IPS DF 6.9 (cell line): ENCODE measurements around the gene RAPGEF4.

ENCODE experiments used
- DNase-seq: peaks from one replicate; pipeline ENCODE4 v3.0.0-alpha.2; 2013; ENCODE audit warnings: low read depth, low spot score
- H3K27ac ChIP-seq: one replicate; pipeline ENCODE4 v1.5.1; 2013; ENCODE audit warnings: low read length, control low read depth
- H3K27me3 ChIP-seq: 2 replicates; pipeline ENCODE4 v1.6.1; 2013; ENCODE audit warnings: mild to moderate bottlenecking, low read length; ENCODE audit not compliant: control insufficient read depth, insufficient read depth
- H3K36me3 ChIP-seq: 2 replicates; pipeline ENCODE4 v1.6.1; 2013; ENCODE audit warnings: low read length; ENCODE audit not compliant: control insufficient read depth, insufficient read depth
- H3K4me1 ChIP-seq: 2 replicates; pipeline ENCODE4 v1.6.1; 2013; ENCODE audit warnings: low read length; ENCODE audit not compliant: control insufficient read depth, insufficient read depth
- H3K4me3 ChIP-seq: 2 replicates; pipeline ENCODE4 v1.5.1; 2013; ENCODE audit warnings: mild to moderate bottlenecking, low read length
- H3K9me3 ChIP-seq: 2 replicates; pipeline ENCODE4 v1.6.1; 2013; ENCODE audit warnings: low read length, inconsistent platforms; ENCODE audit not compliant: control insufficient read depth, insufficient read depth
- WGBS: extraction: QIAGEN DNeasy Blood & Tissue Kit; methylation state at CpG from one replicate; pipeline ENCODE4 v1.1.7; 2013; ENCODE audit warnings: mixed read lengths, missing lambda C conversion rate; ENCODE audit not compliant: insufficient read length, insufficient coverage; 5-methylcytosine and 5-hydroxymethylcytosine counted together

Gene RAPGEF4

DNA sequence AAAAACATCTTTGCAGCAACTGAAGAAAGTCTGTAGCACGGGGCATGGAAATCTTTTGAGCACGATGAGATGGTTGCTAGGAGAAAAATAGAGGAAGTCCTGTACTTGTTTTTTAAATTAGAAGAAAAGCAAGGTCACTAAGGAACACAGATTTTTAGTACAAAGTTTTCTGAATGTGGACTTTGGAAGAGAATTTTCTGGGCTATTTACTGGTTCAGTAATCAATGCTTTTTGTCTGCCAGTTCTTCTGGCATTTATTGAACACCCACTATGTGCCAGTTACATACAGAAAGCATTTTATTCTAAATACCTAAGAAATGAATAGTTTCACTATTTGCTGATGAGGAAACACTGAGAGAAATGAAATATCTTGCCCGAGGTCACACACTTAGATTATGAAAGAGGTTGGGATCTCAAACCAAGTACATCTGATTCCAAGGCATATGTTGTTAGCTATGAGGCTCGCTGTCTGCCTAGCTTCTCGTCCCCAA lies 324.4 kb downstream of the RAPGEF4 start:
- H3K27ac ChIP-seq = no peak overlapping the region
- no peaks in the 10 kb centered on the region for H3K9me3 ChIP-seq
- no CpG with 5 or more reads among the region's 5 CpGs for WGBS
- no peak for DNase-seq
- no peak overlapping the region for H3K4me3 ChIP-seq
- H3K27me3 ChIP-seq = no peaks in the 10 kb centered on the region
- H3K36me3 ChIP-seq = no peaks in the 10 kb centered on the region
- no peaks in the 10 kb centered on the region for H3K4me1 ChIP-seq

DNA sequence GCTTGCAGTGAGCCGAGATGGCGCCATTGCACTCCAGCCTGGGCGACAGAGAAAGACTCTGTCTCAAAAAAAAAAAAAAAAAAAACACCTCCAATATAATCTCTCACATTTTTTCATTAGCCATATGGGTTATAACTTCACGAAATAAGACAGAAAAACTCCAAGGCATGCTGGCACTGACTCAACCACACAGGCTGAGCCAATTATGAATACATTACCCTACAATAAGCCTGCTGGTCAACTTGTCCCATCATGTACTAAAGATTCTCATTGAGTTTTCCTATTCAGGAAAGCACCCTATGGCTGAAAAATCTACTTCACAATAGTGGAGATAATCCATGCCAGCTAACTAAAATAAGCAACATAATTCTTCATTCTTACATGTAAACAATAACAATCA lies 327.2 kb downstream of the RAPGEF4 start:
- Histone ChIP-seq H3K27ac (no peak overlapping the region), H3K4me3 (no peak overlapping the region), H3K9me3 (no peaks in the 10 kb centered on the region), H3K4me1 (no peaks in the 10 kb centered on the region), H3K36me3 (no peaks in the 10 kb centered on the region), H3K27me3 (no peaks in the 10 kb centered on the region)
- no CpG with 5 or more reads among the region's 4 CpGs for WGBS
- no peak for DNase-seq

- Histone ChIP-seq H3K27ac (no peak overlapping the region), H3K9me3 (no peaks in the 10 kb centered on the region), H3K4me3 (no peak overlapping the region), H3K36me3 (no peaks in the 10 kb centered on the region), H3K27me3 (no peaks in the 10 kb centered on the region), H3K4me1 (no peaks in the 10 kb centered on the region)
- no CpG with 5 or more reads among the region's 4 CpGs for WGBS
- DNase-seq = no peak
Observed at GRCh38 chr2:173064151-173064805, 328.6 kb downstream of the RAPGEF4 start.

DNA sequence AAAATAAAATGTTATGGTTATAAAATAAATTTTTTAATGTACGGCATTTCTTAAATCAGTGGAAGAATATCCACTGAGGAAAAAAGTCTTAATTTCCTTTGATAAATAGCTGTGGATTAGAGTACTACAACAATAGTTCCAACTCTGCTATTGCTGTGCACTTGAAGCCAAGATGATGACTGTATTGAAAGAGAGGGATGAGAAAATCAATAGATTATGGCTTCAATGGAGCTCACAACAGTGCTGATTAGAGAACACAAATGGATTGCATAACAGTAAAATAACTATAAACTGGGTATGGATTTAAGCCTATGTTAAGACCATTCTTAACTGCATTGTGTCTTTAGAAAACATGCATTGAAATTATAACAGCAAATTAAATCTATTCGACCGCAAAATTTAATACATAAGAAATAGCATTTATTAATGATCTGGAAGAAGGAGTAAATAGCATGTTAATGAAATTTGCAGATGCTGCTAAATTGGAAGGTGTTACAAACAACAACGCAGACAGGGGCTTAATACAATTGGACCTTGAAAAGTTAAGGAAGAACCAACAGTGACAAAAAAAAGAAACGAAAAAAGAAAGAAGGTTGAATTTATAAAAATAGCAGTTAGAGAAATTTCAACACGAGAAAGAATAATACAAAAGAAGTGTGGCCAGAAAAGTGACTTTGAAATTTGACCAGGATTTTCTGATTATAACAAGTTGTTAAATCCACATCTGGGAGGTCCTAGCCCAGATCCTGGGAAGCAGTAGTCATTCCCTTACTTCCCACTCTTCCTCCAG lies 331.4 kb downstream of the RAPGEF4 start:
- DNase-seq = no peak
- H3K4me3 ChIP-seq = no peak overlapping the region
- H3K27ac ChIP-seq = no peak overlapping the region
- no peaks in the 10 kb centered on the region for H3K4me1 ChIP-seq
- H3K36me3 ChIP-seq = no peaks in the 10 kb centered on the region
- no peaks in the 10 kb centered on the region for H3K27me3 ChIP-seq
- H3K9me3 ChIP-seq = no peaks in the 10 kb centered on the region
- WGBS = 100% methylated on average over 3 of the region's 6 CpGs

GRCh38 chr2:173075056-173075780 lies 339.6 kb downstream of the RAPGEF4 start:
- no peak overlapping the region for H3K27ac ChIP-seq
- DNase-seq = no peak

GRCh38 chr2:173075781-173076580 lies 340.3 kb downstream of the RAPGEF4 start, which contains the start of gene MAP3K20:
TSS of gene MAP3K20 (plus strand) at chr2:173075846. CDS start at chr2:173091032, 15,186 bp downstream.
- H3K36me3 ChIP-seq = no peaks in the 10 kb centered on the region
- no peak within 1 kb of the TSS for H3K27ac ChIP-seq
- no peak for DNase-seq
- WGBS = no CpG with 5 or more reads among the region's 106 CpGs
- H3K27me3 ChIP-seq = no peaks in the 10 kb centered on the region
- H3K4me1 ChIP-seq = no peaks in the 10 kb centered on the region
- H3K4me3 ChIP-seq = peak within 1 kb of the TSS; percentile 88; the same call in 1 of the 2 replicates
- no peaks in the 10 kb centered on the region for H3K9me3 ChIP-seq

More at GRCh38 chr2:173075056-173075780, 339.6 kb downstream of the RAPGEF4 start:
- H3K27me3 ChIP-seq = no peaks in the 10 kb centered on the region
- H3K4me1 ChIP-seq = no peaks in the 10 kb centered on the region
- no CpG with 5 or more reads among the region's 25 CpGs for WGBS
- no peaks in the 10 kb centered on the region for H3K36me3 ChIP-seq
- no peaks in the 10 kb centered on the region for H3K9me3 ChIP-seq
- H3K4me3 ChIP-seq = peak overlapping the region; percentile 88; the same call in 1 of the 2 replicates

DNA sequence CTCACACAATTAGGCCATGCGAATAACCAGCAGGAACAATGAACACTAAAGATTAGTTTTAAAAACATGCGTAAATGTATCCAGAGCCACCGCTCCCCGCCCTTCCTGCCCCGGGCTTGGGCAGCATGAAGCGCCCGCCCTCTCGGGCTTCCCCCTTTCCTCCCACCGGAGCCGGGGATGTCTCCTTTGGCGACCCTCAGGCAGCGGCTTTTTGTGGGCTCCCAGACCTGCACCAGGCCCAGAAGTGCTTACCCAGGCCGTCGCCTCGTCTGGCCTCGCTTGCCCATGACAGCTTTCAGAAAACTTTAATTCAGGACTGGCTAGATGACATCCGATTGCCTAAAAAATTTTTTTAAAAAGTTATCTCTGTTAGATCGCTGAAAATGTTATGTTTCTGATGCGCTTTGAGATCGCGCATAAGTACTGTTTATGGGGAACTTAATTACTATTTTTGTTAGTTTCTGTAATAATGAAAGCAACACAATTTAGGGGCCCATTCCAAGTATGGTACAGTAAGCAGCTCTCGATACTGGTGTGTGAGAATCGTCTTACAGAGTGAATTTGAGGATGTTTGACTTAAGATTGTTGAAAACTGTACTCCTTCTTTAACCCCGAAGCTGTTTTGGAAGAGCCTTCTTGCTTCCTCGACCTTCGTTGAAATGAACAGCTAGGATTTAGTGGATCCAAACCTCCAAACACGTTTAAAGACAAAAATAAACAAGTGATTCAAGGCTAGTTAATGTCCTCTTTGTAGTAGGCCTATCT lies 341.1 kb downstream of the RAPGEF4 start:
- no peak for DNase-seq
- no peaks in the 10 kb centered on the region for H3K27me3 ChIP-seq

DNA sequence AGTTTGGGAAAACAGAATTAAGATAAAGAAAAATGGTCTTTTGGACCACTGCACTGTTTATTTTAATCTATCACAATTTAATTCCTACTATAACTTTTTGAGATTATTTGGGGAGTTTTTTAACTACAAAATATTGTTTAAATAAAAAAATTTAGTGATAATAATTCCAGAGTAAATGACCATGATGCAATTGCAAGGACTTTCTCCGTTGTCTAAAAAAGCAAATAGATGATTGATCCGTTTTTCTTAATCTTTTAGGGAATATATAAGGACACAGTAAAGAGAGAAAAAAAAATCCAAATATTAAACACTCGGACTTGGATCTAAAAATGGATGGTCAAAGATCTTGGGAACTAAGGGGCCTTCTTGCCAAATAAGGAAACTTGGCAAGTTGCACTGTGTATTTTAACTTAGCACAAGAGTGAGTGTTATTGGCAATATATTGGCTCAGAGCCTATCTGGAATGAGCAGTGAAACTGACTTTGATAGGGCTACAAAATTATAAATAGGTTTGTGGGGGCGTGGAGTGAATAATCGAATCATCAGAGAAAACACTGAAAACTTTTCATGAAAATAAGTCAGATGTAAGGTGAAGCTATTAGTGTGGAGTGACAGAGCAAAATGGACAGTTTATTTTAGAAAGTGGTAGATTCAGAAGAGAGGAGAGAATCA lies 342.0 kb downstream of the RAPGEF4 start:
- DNase-seq = no peak
- no peak overlapping the region for H3K27ac ChIP-seq
- H3K27me3 ChIP-seq = no peaks in the 10 kb centered on the region
- WGBS = 100% methylated on average over 2 of the region's 5 CpGs
- no peak overlapping the region for H3K4me3 ChIP-seq
- no peaks in the 10 kb centered on the region for H3K36me3 ChIP-seq
- no peaks in the 10 kb centered on the region for H3K9me3 ChIP-seq
- H3K4me1 ChIP-seq = 0 out of 2 replicates have a peak, but pooled peaks cover 1% of the 10 kb centered on the region

More for the DNA sequence above, 341.1 kb downstream of the RAPGEF4 start:
- no CpG with 5 or more reads among the region's 27 CpGs for WGBS
- H3K27ac ChIP-seq = no peak overlapping the region
- H3K4me3 ChIP-seq = peak overlapping the region; percentile 88; the same call in 1 of the 2 replicates
- no peaks in the 10 kb centered on the region for H3K9me3 ChIP-seq
- no peaks in the 10 kb centered on the region for H3K4me1 ChIP-seq
- H3K36me3 ChIP-seq = no peaks in the 10 kb centered on the region

- Histone ChIP-seq H3K9me3 (no peaks in the 10 kb centered on the region), H3K4me1 (0 out of 2 replicates have a peak, but pooled peaks cover 1% of the 10 kb centered on the region), H3K36me3 (no peaks in the 10 kb centered on the region), H3K4me3 (no peak overlapping the region), H3K27me3 (no peaks in the 10 kb centered on the region), H3K27ac (no peak overlapping the region)
- DNase-seq = no peak
- no CpG with 5 or more reads among the region's 3 CpGs for WGBS
Observed at GRCh38 chr2:173079141-173079540, 343.5 kb downstream of the RAPGEF4 start.
